ENCODE data around the gene PTPRM. TPM values are rescaled to one million over a fixed set of nuclear protein-coding genes. Genes with fewer than 3 reads are reported as not detected.

Gene PTPRM
- total and polyA plus RNA-seq, 2 donors (not counting 3 experiments of a cell fraction or from before 2014, with no cell fraction given), result 37.4 to 43.7 TPM

DNA sequence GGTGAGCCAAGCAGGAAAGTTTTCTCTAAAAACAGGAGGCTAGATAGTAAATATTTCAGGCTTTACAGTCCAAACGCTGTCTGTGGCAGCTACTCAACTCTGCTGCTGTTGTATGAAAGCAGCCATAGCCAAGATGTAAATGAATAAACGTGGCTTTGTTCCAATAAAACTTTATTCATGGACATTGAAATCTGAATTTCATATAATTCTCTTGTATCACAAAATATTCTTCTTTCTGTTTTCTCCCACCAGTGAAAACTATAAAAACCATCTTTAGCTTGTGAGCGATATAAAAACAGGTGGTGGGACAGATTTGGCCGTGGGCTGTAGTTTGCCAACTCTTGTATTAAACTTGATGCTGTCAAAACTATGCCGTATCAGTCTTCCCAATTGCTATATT is 333.0 kb downstream of the PTPRM start:
- POLR2A ChIA-PET, result no interaction called here
- Histone ChIP-seq H3K4me1 (ENCODE audit: control insufficient read depth, extremely low read depth, insufficient read depth, low read length) (no peaks in the 10 kb centered on the region), H3K27ac (ENCODE audit: insufficient read depth, low read depth, low read length) (no peak overlapping the region), H3K9ac (replicated peaks; ENCODE audit: extremely low read depth, insufficient read depth, low read length) (no peak overlapping the region), H3K9me3 (replicated peaks; ENCODE audit: control insufficient read depth, insufficient read depth, low read length) (no peaks in the 10 kb centered on the region), H3K36me3 (ENCODE audit: control insufficient read depth in 2 of 2, extremely low read depth in 1 of 2, insufficient read depth in 2 of 2, low read length in 2 of 2) (no peaks in the 10 kb centered on the region), H3K9me1 (replicated peaks; ENCODE audit: control insufficient read depth, extremely low read depth, insufficient read depth, low read length) (no peaks in the 10 kb centered on the region), H3K27me3 (ENCODE audit: control insufficient read depth in 2 of 2, insufficient read depth in 2 of 2, low read length in 2 of 2) (no peaks in the 10 kb centered on the region), H3K4me2 (ENCODE audit: insufficient read depth, low read length) (no peak overlapping the region), H3K79me2 (ENCODE audit: control insufficient read depth, insufficient read depth, low read length) (no peaks in the 10 kb centered on the region), H2AFZ (ENCODE audit: low read depth, low read length) (no peak overlapping the region), H4K20me1 (replicated peaks; ENCODE audit: control insufficient read depth, extremely low read depth, insufficient read depth, low read length) (no peaks in the 10 kb centered on the region), H3K4me3 (replicated peaks in 1 of 3; ENCODE audit: insufficient read depth in 1 of 3, low read depth in 1 of 3, low read length in 3 of 3) (no peak overlapping the region)
- intact Hi-C loops (cut with micrococcal nuclease) (no loop called here), dilution Hi-C loops (cut with MboI; ENCODE audit: extremely low pct_ligation_motif_present, low sequenced_read_pairs) (no loop called here)
- CTCF ChIA-PET, result no interaction called here
- no TSS peak for BruUV-seq (replicated peaks)
- DNase-seq (ENCODE audit: low read depth, low spot score) (no peak), FAIRE-seq (no peak)
- TF ChIP-seq, protein P1, sequence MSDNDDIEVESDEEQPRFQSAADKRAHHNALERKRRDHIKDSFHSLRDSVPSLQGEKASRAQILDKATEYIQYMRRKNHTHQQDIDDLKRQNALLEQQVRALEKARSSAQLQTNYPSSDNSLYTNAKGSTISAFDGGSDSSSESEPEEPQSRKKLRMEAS (IDR thresholded peaks at IDR 0.05; ENCODE audit: insufficient read depth, insufficient read length), result no peak
- TF ChIP-seq GATA2 (IDR thresholded peaks at IDR 0.05; ENCODE audit: insufficient read depth, insufficient read length, low read depth, low read length) (no peak), FOS (IDR thresholded peaks at IDR 0.05; ENCODE audit: borderline replicate concordance, insufficient read depth, low read length) (no peak), MYC (IDR thresholded peaks at IDR 0.05; ENCODE audit: low read depth, low read length) (no peak), EZH2 (IDR thresholded peaks at IDR 0.05; ENCODE audit: borderline replicate concordance, low read depth, low read length, severe bottlenecking) (no peak)

GRCh38 chr18:7901657-7902056 is 334.5 kb downstream of the PTPRM start:
- H2AFZ ChIP-seq (ENCODE audit: low read depth, low read length), result no peak overlapping the region
- BruUV-seq (replicated peaks), result no TSS peak
- ChIA-PET CTCF (no interaction called here), POLR2A (interaction anchor here (0.6 kb wide), 1 partner anchor 358 kb away, joined by 3 read pairs; no protein-coding TSS in a partner anchor)
- no peaks in the 10 kb centered on the region for H3K79me2 ChIP-seq (ENCODE audit: control insufficient read depth, insufficient read depth, low read length)
- TF ChIP-seq GATA2 (IDR thresholded peaks at IDR 0.05; ENCODE audit: insufficient read depth, insufficient read length, low read depth, low read length) (no peak), POLR2AphosphoS5 (IDR thresholded peaks at IDR 0.05; ENCODE audit: insufficient read depth, low read depth, low read length) (no peak), POLR2A (IDR thresholded peaks at IDR 0.05; ENCODE audit: low read depth, low read length) (no peak), EZH2 (IDR thresholded peaks at IDR 0.05; ENCODE audit: borderline replicate concordance, low read depth, low read length, severe bottlenecking) (no peak), MYC (IDR thresholded peaks at IDR 0.05; ENCODE audit: low read depth, low read length) (no peak), FOS (IDR thresholded peaks at IDR 0.05; ENCODE audit: borderline replicate concordance, insufficient read depth, low read length) (no peak), JUN (IDR thresholded peaks at IDR 0.05; ENCODE audit: borderline replicate concordance, insufficient read depth, insufficient read length, low read depth) (no peak)
- TF ChIP-seq, protein P1 (IDR thresholded peaks at IDR 0.05; ENCODE audit: insufficient read depth, insufficient read length), result no peak
- TF ChIP-seq, protein P2, sequence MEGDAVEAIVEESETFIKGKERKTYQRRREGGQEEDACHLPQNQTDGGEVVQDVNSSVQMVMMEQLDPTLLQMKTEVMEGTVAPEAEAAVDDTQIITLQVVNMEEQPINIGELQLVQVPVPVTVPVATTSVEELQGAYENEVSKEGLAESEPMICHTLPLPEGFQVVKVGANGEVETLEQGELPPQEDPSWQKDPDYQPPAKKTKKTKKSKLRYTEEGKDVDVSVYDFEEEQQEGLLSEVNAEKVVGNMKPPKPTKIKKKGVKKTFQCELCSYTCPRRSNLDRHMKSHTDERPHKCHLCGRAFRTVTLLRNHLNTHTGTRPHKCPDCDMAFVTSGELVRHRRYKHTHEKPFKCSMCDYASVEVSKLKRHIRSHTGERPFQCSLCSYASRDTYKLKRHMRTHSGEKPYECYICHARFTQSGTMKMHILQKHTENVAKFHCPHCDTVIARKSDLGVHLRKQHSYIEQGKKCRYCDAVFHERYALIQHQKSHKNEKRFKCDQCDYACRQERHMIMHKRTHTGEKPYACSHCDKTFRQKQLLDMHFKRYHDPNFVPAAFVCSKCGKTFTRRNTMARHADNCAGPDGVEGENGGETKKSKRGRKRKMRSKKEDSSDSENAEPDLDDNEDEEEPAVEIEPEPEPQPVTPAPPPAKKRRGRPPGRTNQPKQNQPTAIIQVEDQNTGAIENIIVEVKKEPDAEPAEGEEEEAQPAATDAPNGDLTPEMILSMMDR (IDR thresholded peaks at IDR 0.05; ENCODE audit: extremely low read depth in 1 of 2, insufficient read depth in 1 of 2, low read depth in 1 of 2, low read length in 2 of 2), result no peak
- no peak overlapping the region for H3K4me2 ChIP-seq (ENCODE audit: insufficient read depth, low read length)
- H3K27ac ChIP-seq (ENCODE audit: insufficient read depth, low read depth, low read length), result no peak overlapping the region
- no peaks in the 10 kb centered on the region for H3K36me3 ChIP-seq (ENCODE audit: control insufficient read depth in 2 of 2, extremely low read depth in 1 of 2, insufficient read depth in 2 of 2, low read length in 2 of 2)
- H3K4me1 ChIP-seq (ENCODE audit: control insufficient read depth, extremely low read depth, insufficient read depth, low read length), result no peaks in the 10 kb centered on the region
- H3K9ac ChIP-seq (replicated peaks; ENCODE audit: extremely low read depth, insufficient read depth, low read length), result no peak overlapping the region
- intact Hi-C loops (cut with micrococcal nuclease), result no loop called here
- H3K4me3 ChIP-seq (replicated peaks in 1 of 3; ENCODE audit: insufficient read depth in 1 of 3, low read depth in 1 of 3, low read length in 3 of 3), result no peak overlapping the region
- dilution Hi-C loops (cut with MboI; ENCODE audit: extremely low pct_ligation_motif_present, low sequenced_read_pairs), result no loop called here
- no peak for DNase-seq (ENCODE audit: low read depth, low spot score)
- no peaks in the 10 kb centered on the region for H3K9me3 ChIP-seq (replicated peaks; ENCODE audit: control insufficient read depth, insufficient read depth, low read length)
- H3K27me3 ChIP-seq (ENCODE audit: control insufficient read depth in 2 of 2, insufficient read depth in 2 of 2, low read length in 2 of 2), result no peaks in the 10 kb centered on the region
- H3K9me1 ChIP-seq (replicated peaks; ENCODE audit: control insufficient read depth, extremely low read depth, insufficient read depth, low read length), result no peaks in the 10 kb centered on the region
- FAIRE-seq, result no peak
- no peaks in the 10 kb centered on the region for H4K20me1 ChIP-seq (replicated peaks; ENCODE audit: control insufficient read depth, extremely low read depth, insufficient read depth, low read length)

All from endothelial cell of umbilical vein (primary cell).